Psoas muscle (tissue), 8 donors: Measurements from ENCODE around the gene CARD10. TPM values are rescaled to one million over a fixed set of nuclear protein-coding genes. Genes with fewer than 3 reads are reported as not detected.

ENCODE experiments used
- ATAC-seq, 4 donors: fragments of 200-7000 bp; cut with Tn5 transposase; one replicate each; pipeline ENCODE4 v1.9.1; 2020; ENCODE audit warnings: moderate library complexity in 3 of 4, mild to moderate bottlenecking in 2 of 4
- DNase-seq, 2 donors: peaks; one replicate each; pipeline ENCODE4 v3.0.0-alpha.2; 2020
- H3K27ac ChIP-seq: fragments of 200-600 bp; one replicate; pipeline ENCODE4 v1.8.0; 2022
- H3K27me3 ChIP-seq, 3 donors: fragments of 200-600 bp in 1 of 3; one replicate each; pipeline versions ENCODE4 v1.6.1 to v1.8.0; 2013 to 2022; ENCODE audit warnings: low read length in 2 of 3, mild to moderate bottlenecking in 2 of 3, moderate library complexity in 1 of 3; ENCODE audit not compliant: insufficient read depth in 3 of 3
- H3K36me3 ChIP-seq, 2 donors: fragments of 200-600 bp in 1 of 2; one replicate each; pipeline versions ENCODE4 v1.6.1 to v1.8.0; 2013 to 2022; ENCODE audit warnings: low read depth in 1 of 2, mild to moderate bottlenecking in 1 of 2, moderate library complexity in 1 of 2; ENCODE audit not compliant: insufficient read depth in 1 of 2
- H3K4me1 ChIP-seq: fragments of 200-600 bp; one replicate; pipeline ENCODE4 v1.8.0; 2022
- H3K4me3 ChIP-seq: fragments of 200-600 bp; one replicate; pipeline ENCODE4 v1.8.0; 2022; ENCODE audit warnings: mild to moderate bottlenecking
- H3K9me3 ChIP-seq: fragments of 200-600 bp; one replicate; pipeline ENCODE4 v1.8.0; 2022
- WGBS, 3 donors: extraction: QIAGEN DNeasy Blood & Tissue Kit; methylation state at CpG; one replicate each; pipeline versions ENCODE4 v1.1.6 to v1.1.7; 2013; 5-methylcytosine and 5-hydroxymethylcytosine counted together
- intact Hi-C, 2 donors: fragments of 100-400 bp; cut with DNase I; formaldehyde crosslinking; loops; one replicate each; pipeline versions ENCODE4 v1.11.0 to v1.14.2; 2022
- long read RNA-seq, 2 donors: library from polyadenylated mRNA; unstranded; transcript quantifications; one replicate each; pipeline ENCODE4 v2.0.0, GENCODE V29; 2021
- polyA plus RNA-seq, 3 donors: library from polyadenylated mRNA; stranded (reverse); fragments of 200-250 nt; gene quantifications; one replicate each; pipeline ENCODE4 v1.2.3, GENCODE V29; 2013
- total RNA-seq, 4 donors: library from RNA; stranded (reverse); fragmentation: NEBNext Ultra II Directional in 2 of 4; extraction: Animal tissue kit (Norgen Biotek cat#: 25700) in 2 of 4; gene quantifications; one replicate each; pipeline versions ENCODE4 v1.2.1 to v1.2.4, GENCODE V29; 2021 to 2023
- TF ChIP-seq, protein P1 (sequence below): fragments of 200-600 bp; IDR thresholded peaks from one replicate; pipeline ENCODE4 v1.8.0; 2022; ENCODE audit warnings: antibody characterized with exemption
- donor health status: healthy with polysubstance abuse.
- donor health status: DM: no; HTN: no; CAD: no; lungs with moderate emphysema.
- donor health status: Bipolar disorder and iron deficiency.
- donor health status: healthy.
- donor health status: DM: yes; HTN: yes; CAD: no.
- donor health status: DM: no; HTN: no; CAD: no.
- donor health status: DM: no; HTN: no; CAD: no.
- donor health status: DM: yes; HTN: yes; CAD: no.

Gene CARD10, protein sequence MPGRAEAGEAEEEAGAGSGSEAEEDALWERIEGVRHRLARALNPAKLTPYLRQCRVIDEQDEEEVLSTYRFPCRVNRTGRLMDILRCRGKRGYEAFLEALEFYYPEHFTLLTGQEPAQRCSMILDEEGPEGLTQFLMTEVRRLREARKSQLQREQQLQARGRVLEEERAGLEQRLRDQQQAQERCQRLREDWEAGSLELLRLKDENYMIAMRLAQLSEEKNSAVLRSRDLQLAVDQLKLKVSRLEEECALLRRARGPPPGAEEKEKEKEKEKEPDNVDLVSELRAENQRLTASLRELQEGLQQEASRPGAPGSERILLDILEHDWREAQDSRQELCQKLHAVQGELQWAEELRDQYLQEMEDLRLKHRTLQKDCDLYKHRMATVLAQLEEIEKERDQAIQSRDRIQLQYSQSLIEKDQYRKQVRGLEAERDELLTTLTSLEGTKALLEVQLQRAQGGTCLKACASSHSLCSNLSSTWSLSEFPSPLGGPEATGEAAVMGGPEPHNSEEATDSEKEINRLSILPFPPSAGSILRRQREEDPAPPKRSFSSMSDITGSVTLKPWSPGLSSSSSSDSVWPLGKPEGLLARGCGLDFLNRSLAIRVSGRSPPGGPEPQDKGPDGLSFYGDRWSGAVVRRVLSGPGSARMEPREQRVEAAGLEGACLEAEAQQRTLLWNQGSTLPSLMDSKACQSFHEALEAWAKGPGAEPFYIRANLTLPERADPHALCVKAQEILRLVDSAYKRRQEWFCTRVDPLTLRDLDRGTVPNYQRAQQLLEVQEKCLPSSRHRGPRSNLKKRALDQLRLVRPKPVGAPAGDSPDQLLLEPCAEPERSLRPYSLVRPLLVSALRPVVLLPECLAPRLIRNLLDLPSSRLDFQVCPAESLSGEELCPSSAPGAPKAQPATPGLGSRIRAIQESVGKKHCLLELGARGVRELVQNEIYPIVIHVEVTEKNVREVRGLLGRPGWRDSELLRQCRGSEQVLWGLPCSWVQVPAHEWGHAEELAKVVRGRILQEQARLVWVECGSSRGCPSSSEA
- 1 to 10 TPM; 3.8 to 8.0 (median 4.5) TPM for total RNA-seq
- 1 to 10 TPM; 2.9 to 6.9 (median 4.1) TPM for polyA plus RNA-seq
- long read RNA-seq, donor 1, full-length matches to known transcripts = 2 of 6 reads
- long read RNA-seq, donor 1, partial matches to known transcripts = 3 of 6 reads
- long read RNA-seq, donor 1, other reads (novel, unspliced or antisense) = 1 of 6 reads
- long read RNA-seq, donor 2, full-length matches to known transcripts = 3 of 14 reads
- long read RNA-seq, donor 2, partial matches to known transcripts = 7 of 14 reads
- long read RNA-seq, donor 2, other reads (novel, unspliced or antisense) = 4 of 14 reads

DNA sequence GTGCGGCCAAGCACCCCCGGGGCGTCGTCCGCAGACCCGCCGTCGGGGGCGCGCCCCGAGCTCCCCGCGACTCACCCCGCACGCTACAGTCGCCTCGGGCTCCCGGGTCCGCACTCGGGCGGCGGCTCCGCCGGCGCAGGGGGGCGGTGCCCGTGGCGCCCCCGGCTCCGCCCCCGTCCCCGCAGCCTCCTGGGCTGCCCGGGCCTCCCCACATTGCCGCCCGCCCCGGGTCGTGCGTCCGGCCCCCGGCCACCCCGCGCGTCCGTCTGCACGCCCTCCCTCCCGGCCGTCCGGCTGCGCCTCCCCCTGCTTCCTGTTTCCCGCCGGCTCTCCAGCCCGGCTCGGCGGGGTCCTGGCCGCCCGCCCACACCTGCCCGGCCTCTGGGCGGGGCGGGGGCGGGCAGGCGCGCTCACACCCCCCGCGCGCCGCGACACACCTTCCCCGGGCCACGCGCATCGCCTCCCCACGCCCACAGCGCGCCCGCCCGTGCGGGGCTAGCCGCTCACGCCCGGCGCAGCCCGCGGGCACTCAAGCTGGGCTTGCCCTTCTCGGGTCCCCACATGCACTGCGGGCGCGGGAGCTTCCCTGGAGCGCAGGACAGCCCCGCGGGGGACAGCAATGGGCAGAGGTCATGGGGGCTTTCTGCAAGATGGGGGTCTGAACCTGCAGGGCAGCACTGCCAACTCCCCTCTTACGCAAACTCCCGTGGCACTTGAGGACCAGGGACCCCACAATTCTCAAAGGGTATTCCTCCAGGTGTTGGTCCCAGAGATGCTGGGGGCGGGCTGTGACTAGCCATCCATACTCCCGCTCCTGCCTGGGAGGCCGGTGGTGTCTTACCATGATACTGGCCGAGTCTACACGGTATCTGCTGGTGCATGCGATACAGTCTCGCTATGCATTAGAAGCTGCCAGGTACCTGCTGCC is at the start of gene CARD10:
Gene CARD10 (minus strand): TSS at position 148 of the 928 bp plus-strand sequence. CDS start 215 bp downstream, outside the sequence.
- intact Hi-C loops = no loop called here
- Histone ChIP-seq H3K4me3 (peak within 1 kb of the TSS; percentile 66), H3K27ac (peak within 1 kb of the TSS; percentile 50), H3K9me3 (no peaks in the 10 kb centered on the region), H3K4me1 (no peaks in the 10 kb centered on the region), H3K27me3 (peaks cover 0 to 75% (median 13%) of the 10 kb centered on the region in 3 donors), H3K36me3 (no peaks in the 10 kb centered on the region)
- 4 to 10% (median 7%) methylated on average over 43 to 99 of the region's 99 CpGs for WGBS, 3 donors
- peak in 2 of 4 donors; percentile 13 to 34 for ATAC-seq
- DNase-seq = no peak
- TF ChIP-seq, protein P1, sequence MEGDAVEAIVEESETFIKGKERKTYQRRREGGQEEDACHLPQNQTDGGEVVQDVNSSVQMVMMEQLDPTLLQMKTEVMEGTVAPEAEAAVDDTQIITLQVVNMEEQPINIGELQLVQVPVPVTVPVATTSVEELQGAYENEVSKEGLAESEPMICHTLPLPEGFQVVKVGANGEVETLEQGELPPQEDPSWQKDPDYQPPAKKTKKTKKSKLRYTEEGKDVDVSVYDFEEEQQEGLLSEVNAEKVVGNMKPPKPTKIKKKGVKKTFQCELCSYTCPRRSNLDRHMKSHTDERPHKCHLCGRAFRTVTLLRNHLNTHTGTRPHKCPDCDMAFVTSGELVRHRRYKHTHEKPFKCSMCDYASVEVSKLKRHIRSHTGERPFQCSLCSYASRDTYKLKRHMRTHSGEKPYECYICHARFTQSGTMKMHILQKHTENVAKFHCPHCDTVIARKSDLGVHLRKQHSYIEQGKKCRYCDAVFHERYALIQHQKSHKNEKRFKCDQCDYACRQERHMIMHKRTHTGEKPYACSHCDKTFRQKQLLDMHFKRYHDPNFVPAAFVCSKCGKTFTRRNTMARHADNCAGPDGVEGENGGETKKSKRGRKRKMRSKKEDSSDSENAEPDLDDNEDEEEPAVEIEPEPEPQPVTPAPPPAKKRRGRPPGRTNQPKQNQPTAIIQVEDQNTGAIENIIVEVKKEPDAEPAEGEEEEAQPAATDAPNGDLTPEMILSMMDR = no peak

DNA sequence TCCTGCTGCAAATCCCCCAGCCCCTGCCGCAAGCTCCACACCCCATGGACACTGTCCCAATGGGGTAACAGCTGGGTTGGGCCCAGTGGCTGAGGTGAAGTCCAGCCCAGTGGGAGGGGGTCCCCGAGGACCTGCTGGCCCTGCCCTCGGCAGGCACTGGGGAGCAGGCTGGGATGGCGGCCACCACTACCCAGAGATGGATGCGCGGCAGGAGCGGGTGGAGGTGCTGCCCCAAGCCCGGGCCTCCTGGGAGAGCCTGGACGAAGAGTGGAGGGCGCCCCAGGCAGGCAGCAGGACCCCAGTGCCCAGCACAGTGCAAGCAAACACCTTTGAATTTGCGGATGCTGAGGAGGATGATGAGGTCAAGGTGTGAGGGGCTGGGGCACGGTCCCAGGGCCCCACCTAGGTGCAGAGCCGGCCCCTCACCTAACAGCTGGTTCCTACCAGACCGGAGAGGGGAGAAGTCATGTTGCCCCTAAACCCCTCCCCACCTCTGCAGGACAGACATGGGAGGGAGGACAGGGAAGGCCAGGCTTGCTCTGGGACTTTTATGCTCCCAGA is 49.3 kb upstream of the CARD10 start:
- Histone ChIP-seq H3K9me3 (no peaks in the 10 kb centered on the region), H3K36me3 (peaks cover 0 to 13% of the 10 kb centered on the region in 2 donors), H3K27ac (no peak overlapping the region), H3K27me3 (peaks cover 0 to 15% (median 0%) of the 10 kb centered on the region in 3 donors), H3K4me3 (no peak overlapping the region), H3K4me1 (peaks cover 23% of the 10 kb centered on the region)
- TF ChIP-seq, protein P1 = no peak
- DNase-seq (no peak), ATAC-seq (no peak)
- WGBS, 3 donors = 80 to 82% (median 81%) methylated on average over 12 to 14 of the region's 14 CpGs
- intact Hi-C loops = loop anchor here in 1 of 2 donors (10.0 kb wide), 1 partner anchor 254 kb away; no protein-coding TSS in a partner anchor

DNA sequence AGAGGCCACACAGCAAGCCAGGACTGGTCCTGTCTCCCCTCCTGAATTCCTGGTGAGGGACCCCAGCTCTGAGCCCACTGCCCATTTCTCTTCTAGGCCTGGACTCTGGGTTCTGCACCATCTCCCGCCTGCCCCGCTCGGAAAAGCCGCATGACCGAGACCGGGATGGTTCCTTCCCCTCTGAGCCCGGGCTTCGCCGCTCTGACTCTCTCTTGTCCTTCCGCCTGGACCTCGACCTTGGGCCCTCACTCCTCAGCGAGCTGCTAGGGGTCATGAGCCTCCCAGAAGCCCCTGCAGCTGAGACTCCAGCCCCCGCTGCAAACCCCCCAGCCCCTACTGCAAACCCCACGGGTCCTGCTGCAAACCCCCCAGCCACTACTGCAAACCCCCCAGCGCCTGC is 48.8 kb upstream of the CARD10 start:
- intact Hi-C loops = loop anchor here in 1 of 2 donors (10.0 kb wide), 1 partner anchor 253 kb away; no protein-coding TSS in a partner anchor
- H3K27ac ChIP-seq = no peak overlapping the region
- DNase-seq (no peak), ATAC-seq (no peak)
- H3K9me3 ChIP-seq = no peaks in the 10 kb centered on the region
- TF ChIP-seq, protein P1 = no peak
- H3K4me1 ChIP-seq = peaks cover 23% of the 10 kb centered on the region
- H3K27me3 ChIP-seq = peaks cover 0 to 15% (median 2%) of the 10 kb centered on the region in 3 donors
- 84 to 93% (median 87%) methylated on average over 15 of the region's 15 CpGs for WGBS, 3 donors
- peaks cover 0 to 13% of the 10 kb centered on the region in 2 donors for H3K36me3 ChIP-seq
- H3K4me3 ChIP-seq = no peak overlapping the region
